ENCODE results near the gene TRAF3IP1. TPM values are rescaled to one million over a fixed set of nuclear protein-coding genes. Genes with fewer than 3 reads are reported as not detected.
A peak's percentile ranks its signal among the peaks of the same experiment; 100 is the strongest.

The TRAF3IP1 gene
- polyA plus RNA-seq, 1 donor: 6.1 TPM

GRCh38 chr2:238287737-238288649 lies 32.3 kb upstream of the TRAF3IP1 start, which contains the start of gene PER2:
TSS of gene PER2 (minus strand) at chr2:238288610. CDS start at chr2:238277936, 10,674 bp downstream.
- DNase-seq (ENCODE audit: low read depth): no peak

GRCh38 chr2:238288650-238289573 lies 31.4 kb upstream of the TRAF3IP1 start:
- peak; percentile 92 for DNase-seq (ENCODE audit: low read depth)

- DNase-seq (ENCODE audit: low read depth): no peak
Measured at GRCh38 chr2:238289574-238289973, 30.7 kb upstream of the TRAF3IP1 start.

DNA sequence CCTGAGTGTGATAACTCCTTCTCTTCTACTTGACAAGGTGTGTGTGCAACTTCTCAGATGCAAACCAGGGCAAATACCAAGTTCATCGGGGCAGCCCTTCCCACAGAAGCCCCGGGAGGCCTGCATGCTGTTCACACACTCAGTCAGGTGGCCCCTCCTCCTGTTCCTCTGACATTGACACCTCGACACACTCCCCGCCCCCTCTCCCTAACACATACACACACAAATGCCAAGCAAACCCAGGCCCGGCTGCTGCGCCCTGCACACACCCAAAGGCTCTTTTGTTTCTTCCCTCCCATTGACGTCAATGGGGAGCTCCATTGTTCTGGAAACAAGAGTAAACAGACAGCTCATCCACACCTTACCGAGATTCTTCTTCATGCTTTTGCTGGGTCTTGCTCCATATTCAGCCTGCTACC lies 30.2 kb upstream of the TRAF3IP1 start:
- no peak for DNase-seq (ENCODE audit: low read depth)

DNA sequence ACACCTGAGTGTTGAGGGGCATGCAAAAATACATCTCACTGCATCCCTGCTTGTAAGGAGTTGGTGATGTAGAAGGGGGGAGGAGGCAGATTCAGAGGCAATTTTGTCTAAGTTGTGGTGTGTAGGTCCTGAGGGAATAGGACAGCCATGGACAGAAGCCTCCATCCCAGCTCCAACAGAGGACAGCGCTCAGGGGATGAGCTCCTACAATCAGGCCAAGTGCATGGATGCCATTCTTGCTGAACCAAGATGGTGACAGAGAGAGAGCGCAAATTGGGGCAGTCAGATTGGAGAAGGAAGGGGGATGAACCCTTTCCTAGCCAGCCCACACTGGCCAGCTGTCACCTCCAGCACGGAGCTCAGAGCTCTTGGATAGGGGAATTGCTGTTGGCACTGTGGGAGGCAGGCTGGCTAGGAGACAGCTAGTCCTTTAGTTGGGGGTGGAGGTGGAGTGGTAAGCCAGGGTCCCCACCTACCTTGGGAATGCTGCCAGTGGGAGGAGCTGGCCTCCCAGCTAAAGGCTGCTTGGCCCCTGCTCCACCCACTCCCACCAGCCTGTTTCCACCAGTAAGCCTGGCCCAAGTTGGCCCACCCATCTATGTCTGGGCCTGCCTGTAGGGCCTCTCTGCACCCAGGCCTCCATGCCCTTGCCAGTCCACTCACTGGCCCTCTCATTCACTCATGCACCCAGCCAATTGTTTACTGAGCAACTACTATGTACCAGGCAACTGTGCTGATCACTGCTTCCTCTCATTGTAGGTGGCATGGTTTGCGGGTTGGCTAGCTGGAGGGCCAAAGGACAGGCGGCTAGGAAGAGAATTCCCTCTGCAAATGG lies 29.4 kb upstream of the TRAF3IP1 start:
- DNase-seq (ENCODE audit: low read depth): no peak

DNA sequence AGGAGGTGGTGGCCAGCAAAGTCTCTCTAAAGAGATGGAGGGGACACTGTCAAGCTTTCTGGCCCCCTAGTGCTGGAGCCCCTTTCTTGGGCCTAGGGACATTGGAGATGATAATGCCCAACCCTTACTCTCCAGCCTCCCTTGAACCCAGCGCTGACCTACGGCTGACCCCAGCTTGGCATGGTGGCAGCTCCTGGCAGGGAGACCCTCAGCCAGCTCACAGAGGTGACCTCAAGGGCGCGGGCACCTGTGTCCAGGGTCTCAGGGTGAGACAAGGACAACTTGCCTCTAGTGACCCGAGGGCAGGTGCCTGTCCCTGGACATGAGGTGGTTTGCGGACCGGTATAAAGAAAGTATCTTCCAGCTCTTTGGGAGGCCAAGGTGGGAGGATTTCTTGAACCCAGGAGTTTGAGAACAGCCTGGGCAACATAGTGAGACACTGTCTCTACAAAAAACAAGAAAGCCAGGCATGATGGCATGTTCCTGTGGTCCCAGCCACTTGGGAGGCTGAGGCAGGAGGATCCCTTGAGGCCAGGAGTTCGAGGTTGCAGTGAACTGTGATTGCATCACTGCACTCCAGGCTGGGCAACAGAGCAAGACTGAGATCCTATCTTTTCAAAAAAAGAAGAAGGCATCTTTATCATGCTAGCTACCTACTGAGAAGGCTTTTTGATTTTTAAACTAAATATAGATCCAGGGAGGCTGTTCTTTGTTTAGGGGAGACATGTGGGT lies 28.6 kb upstream of the TRAF3IP1 start:
- no peak for DNase-seq (ENCODE audit: low read depth)

DNA sequence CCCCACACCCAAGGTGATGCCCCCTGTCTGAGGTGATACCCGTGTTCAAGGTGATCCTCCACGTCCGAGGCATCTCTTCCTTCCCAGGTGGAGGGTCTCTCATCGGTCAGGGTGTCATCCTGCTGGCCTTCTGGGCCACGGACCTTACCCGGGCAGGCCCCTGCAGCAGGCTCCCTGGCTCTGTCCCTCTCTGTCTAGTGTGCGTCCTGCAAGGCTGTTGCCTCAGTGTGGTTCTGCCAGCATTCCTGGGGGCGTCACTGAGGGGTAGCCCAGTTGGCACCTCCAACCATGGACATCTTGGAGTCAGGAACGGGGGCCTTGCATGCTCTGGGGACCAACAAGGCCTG lies 26.3 kb upstream of the TRAF3IP1 start:
- DNase-seq (ENCODE audit: low read depth): no peak

DNA sequence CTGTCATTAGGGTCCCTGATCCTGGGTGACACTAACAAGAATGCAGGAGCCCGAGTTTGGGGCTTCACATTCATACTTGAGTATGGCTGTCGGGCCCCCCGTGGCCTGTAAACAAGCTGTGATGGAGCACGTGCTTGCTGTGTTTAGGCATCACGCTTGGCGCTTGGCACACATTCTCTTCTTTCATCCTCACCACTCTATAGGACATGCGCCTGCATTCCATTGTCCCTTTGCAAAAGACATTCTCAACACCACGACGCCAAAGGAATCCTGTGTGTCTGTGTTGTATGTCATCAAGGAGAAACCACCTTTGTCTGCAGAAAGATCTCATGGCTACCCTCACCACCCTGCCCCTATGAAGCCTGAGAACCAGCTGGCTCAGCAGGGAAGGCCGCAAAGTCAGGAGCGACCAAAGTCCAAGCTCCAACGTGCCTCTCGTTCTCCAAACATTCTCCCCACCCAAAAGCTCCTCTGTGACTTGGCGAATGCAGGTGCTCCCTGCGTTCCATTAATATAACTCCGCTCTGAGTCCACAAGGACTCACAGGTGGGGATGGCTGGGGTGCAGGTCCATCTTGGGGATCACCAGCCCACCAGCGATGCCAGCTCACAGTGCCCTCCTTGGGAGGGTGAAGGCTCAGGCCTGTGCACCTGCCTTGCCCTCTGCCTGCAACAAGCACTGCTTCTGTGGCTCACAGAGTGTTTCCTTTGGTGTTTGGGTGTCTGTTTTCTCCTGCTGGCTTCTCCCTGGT lies 25.8 kb upstream of the TRAF3IP1 start:
- no peak for DNase-seq (ENCODE audit: low read depth)

DNA sequence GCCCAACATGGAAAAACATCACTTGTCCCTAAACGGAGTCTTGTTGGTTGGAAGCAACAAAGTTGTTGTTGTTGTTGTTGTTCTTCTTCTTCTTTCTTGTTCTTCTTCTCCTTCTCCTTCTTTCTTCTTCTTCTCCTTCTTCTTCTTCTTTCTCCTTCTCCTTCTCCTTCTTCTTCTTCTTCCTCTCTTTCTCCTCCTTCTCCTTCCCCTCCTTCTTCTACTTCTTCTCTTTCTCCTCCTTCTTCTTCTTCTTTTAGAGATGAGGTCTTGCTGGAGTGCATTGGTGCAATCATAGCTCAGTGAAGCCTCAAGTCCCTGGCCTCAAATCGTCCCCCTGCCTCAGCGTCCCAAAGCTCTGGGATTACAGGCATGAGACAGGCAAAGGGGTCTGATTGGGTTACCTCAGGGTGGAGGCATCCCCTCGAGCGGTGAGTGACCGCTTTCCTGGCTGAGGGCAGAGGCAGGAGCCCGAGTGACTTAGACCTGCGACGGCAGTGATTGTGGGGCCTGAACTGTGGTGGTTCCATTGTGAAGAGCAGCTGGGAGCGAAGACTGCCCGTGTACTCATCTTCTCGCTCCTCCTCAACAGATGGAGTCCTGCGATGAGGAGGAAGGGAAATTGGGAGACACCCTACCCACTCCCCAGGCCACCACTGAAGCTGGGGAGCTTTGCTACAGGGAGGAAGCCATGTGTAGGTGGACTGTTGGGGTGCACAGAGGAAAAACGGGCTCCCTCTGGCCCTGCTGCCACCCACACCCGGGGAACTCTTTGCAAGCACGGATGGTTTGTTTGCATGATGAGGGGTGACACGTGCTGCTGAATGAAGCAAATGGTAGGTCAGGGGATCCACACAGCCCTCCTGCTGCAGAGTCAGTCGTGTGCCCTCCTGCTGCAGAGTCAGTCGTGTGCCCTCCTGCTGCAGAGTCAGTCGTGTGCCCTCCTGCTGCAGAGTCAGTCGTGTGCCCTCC lies 24.9 kb upstream of the TRAF3IP1 start:
- DNase-seq (ENCODE audit: low read depth): no peak

DNA sequence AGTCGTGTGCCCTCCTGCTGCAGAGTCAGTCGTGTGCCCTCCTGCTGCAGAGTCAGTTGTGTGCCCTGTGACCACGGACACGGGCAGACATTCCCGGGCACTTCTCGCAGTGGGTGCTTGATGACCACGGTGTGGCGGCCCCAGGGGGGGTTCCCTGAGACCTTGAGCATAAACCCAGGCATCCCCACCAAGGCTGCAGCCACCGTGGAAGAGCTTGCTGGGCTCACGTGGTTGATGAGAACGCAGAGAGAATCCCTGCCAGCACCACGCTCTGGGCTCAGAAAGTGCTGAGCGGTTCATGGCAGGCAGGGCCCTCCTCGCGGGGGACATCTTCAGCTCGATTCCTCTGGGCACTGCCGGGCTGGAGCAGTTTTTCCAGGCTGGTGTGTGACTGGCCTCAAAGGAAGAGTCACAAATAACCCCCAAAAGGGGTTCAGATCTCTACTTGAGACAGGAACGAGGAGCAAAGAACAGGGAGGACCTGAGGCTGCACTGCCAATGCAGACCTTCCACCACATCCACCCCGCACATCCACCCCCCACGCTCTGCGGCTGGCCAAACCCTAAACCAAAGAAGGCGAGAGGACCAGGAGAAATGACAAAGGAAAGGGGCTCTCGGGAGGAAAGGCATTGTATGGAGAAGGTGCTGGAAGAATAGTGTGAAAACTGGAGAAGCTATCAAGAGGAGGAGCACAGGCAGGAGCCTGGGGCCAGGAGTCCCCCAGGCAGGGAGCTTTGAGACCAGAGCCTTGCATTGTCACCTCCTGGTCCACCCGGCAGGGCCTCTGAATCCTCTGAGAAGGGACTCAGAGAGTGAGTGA lies 23.5 kb upstream of the TRAF3IP1 start:
- no peak for DNase-seq (ENCODE audit: low read depth)

DNA sequence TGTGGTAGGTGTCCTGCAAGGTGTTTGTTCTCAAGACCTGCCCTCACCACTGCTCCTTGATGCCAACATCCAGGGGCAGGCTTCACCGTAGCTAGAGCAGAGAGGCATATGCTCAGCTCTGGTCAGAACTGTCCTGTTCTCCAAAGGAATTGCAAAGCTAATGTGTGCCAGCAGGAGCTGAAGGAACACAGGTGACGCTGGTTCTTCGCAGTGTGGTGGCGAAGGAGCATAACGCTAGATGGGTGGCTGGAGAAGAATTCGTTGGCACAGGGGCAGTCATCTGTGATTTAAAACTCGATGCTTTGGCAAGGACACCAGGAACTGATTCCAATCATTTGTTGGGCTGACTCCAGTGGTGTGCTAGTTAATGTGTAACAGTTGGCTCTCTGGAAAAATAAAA lies 20.5 kb upstream of the TRAF3IP1 start:
- no peak for DNase-seq (ENCODE audit: low read depth)

GRCh38 chr2:238302087-238302486 lies 18.2 kb upstream of the TRAF3IP1 start:
- DNase-seq (ENCODE audit: low read depth): no peak

DNA sequence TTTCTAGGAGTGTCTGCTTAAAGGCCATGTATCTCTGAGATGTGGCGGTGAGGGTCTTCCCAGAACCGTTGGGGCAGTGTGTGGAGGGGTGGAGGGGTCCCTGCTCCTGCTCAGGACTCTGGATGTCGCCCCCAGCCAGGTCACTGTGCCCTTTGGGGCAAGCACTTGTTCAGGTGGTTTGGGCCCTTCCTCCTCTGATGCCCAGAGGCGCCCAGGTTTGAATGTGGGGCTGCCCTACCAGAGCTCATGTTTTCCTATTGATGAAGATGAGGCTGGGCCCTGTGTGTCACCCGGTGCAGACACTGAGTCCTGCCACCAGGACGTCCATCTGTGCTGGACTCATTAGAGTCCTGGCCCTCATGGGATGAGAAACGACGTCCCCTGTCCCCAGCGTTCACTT lies 17.6 kb upstream of the TRAF3IP1 start:
- DNase-seq (ENCODE audit: low read depth): no peak

DNA sequence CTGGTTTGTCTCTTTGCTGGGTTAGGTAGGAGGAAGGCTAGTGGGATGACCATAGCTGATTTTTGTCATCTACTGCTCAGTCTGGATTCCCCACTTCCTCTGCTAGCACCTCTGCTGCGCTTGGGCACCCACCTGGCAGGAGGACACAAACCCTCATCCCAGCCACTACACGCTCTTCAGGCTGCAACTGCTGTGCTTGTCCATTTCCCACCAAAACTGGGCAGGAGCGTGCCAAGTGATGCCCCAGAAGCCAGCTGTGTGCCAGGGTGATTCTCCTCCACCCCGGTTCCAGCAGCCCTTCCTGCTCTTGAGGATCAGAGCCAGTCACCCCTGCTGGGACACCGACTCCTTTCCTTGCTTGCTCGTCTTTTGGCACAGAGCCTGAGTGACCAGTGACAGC lies 16.2 kb upstream of the TRAF3IP1 start:
- no peak for DNase-seq (ENCODE audit: low read depth)

DNA sequence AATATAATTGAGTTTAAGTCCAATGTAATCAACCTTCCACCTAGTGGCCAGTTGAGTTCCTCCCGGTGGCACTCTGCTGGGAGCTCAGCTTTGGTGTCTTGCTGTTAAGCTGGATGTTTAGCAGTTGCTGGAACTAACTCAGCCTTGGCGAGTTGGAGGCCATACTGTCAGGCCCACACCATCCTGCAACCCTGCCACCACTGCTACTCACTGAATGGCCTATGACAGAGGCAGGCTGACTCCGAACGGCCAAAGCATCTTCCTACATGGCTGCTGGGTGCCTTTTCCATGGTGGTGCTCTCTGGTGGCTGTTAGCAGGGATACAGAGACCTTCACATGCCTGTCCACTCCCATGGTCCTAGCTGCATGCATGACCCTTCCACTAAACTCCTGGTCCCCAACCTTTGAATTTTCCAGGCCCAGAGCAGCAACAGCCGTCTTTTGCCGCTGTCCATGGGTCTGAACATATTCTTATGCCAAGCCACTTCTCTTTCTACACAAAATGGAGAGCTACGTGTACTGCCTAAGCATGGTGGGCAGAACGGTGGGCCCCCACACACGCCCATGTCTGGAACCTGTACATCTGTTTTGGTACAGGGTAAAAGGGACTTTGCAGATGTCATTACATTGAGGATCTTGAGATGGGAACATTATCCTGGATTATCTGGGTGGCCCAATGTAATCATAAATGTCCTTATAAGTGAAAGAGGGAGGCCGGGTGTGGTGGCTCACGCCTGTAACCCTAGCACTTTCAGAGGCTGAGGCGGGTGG lies 15.0 kb upstream of the TRAF3IP1 start:
- DNase-seq (ENCODE audit: low read depth): no peak

DNA sequence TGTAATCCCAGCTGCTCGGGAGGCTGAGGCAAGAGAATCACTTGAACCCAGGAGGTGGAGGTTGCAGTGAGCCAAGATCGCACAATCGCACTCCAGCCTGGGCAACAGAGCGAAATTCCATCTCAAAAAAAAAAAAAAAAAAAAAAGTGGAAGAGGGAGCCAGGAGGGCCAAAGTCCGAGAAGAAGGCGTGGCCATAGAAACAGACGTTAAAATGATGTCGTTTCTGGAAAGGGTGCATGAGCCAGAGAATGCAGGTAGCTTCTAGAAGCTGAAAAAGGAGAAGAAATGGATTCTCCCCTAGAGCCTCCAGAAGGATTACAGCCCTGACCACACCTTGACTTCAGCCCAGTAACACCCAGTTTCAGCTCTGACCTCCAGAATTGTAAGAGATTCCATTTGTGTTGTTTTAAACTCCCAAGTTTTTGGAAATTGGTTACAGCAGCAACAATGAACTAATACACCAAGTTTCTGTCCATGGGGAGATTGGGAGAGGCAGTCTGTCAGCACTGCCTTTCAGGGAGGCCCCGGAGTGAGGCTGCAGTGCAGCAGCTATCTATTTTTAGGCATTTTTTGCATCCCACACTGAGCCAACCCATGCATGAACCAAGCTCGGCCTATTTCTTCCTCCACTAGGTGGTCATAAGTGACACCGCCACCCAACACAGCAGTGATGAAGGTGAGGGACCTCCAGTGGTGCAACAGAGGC lies 14.2 kb upstream of the TRAF3IP1 start:
- DNase-seq (ENCODE audit: low read depth): no peak

- no peak for DNase-seq (ENCODE audit: low read depth)
Measured at GRCh38 chr2:238306672-238306998, 13.7 kb upstream of the TRAF3IP1 start.
